HepG2 (cell line): ENCODE data around the gene LMCD1. TPM values are rescaled to one million over a fixed set of nuclear protein-coding genes. Genes with fewer than 3 reads are reported as not detected.
A peak's percentile ranks its signal among the peaks of the same experiment; 100 is the strongest.

Experiments used
- ETV5 ChIP-seq: IDR thresholded peaks from 2 replicates; pipeline ENCODE4 v1.6.1; 2018; ENCODE audit warnings: missing biosample characterization, missing genetic modification reagents, inconsistent platforms, borderline replicate concordance
- MATR3 ChIP-seq: sonication (generic); formaldehyde crosslinking; IDR thresholded peaks from 2 replicates; pipeline ENCODE4 v1.4.0; 2020; ENCODE audit warnings: missing genetic modification reagents
- ONECUT2 ChIP-seq: sonication (generic); formaldehyde crosslinking; IDR thresholded peaks from 2 replicates; pipeline ENCODE4 v1.4.0; 2020; ENCODE audit warnings: missing genetic modification reagents
- RBAK ChIP-seq: sonication (generic); formaldehyde crosslinking; IDR thresholded peaks from 2 replicates; pipeline ENCODE4 v1.5.1; 2020; ENCODE audit warnings: mild to moderate bottlenecking, missing genetic modification reagents
- RXRA ChIP-seq: sonication (generic); formaldehyde crosslinking; IDR thresholded peaks from 2 replicates; pipeline ENCODE4 v1.5.1; 2020; ENCODE audit warnings: missing genetic modification reagents
- SMAD3 ChIP-seq: sonication (generic); formaldehyde crosslinking; IDR thresholded peaks from 2 replicates; pipeline ENCODE4 v1.4.0; 2020; ENCODE audit warnings: missing genetic modification reagents
- ZFP41 ChIP-seq: sonication (generic); formaldehyde crosslinking; IDR thresholded peaks from 2 replicates; pipeline ENCODE4 v1.4.0; 2020; ENCODE audit warnings: mild to moderate bottlenecking, missing genetic modification reagents, borderline replicate concordance
- ZNF512B ChIP-seq: sonication (generic); formaldehyde crosslinking; IDR thresholded peaks from 2 replicates; pipeline ENCODE4 v1.5.1; 2020; ENCODE audit warnings: missing genetic modification reagents, mild to moderate bottlenecking, borderline replicate concordance
- ZNF543 ChIP-seq: sonication (generic); formaldehyde crosslinking; IDR thresholded peaks from 2 replicates; pipeline ENCODE4 v1.4.0; 2020; ENCODE audit warnings: mild to moderate bottlenecking, missing genetic modification reagents
- polyA plus RNA-seq, 8 experiments: library from polyadenylated mRNA; depleted of rRNA in 3 of 8; stranded (reverse) in 7 of 8; unstranded in 1 of 8; fragments of >200 nt; fragmentation: Illumina TruSeq in 4 of 8; extraction: Trizol in 4 of 8; gene quantifications; 2 replicates each; pipeline versions ENCODE4 v1.2.1 to v1.2.3, GENCODE V29; 2011 to 2016; ENCODE audit warnings: low read depth in 4 of 8, missing spikeins in 1 of 8, mixed read lengths in 1 of 8; ENCODE audit not compliant: insufficient read depth in 1 of 8
- total RNA-seq, 5 experiments: library from RNA; depleted of rRNA; stranded (reverse); fragments of >200 nt; fragmentation: Illumina TruSeq; extraction: Trizol; gene quantifications; 2 replicates each; pipeline ENCODE4 v1.2.3, GENCODE V29; 2016; ENCODE audit warnings: low read depth in 1 of 5
- TF ChIP-seq, protein P1 (sequence below): sonication (generic); formaldehyde crosslinking; IDR thresholded peaks from 2 replicates; pipeline ENCODE4 v1.4.0; 2020; ENCODE audit warnings: mild to moderate bottlenecking, missing genetic modification reagents
- TF ChIP-seq, protein P2 (sequence below): sonication (generic); formaldehyde crosslinking; IDR thresholded peaks from 2 replicates; pipeline ENCODE4 v1.8.0; 2023; ENCODE audit warnings: mild to moderate bottlenecking, missing genetic modification reagents

The LMCD1 gene
- total and polyA plus RNA-seq, 2 of the 13 experiments (the other 11 are each of a cell fraction or from before 2014, with no cell fraction given) = 6.2 to 7.1 TPM

DNA sequence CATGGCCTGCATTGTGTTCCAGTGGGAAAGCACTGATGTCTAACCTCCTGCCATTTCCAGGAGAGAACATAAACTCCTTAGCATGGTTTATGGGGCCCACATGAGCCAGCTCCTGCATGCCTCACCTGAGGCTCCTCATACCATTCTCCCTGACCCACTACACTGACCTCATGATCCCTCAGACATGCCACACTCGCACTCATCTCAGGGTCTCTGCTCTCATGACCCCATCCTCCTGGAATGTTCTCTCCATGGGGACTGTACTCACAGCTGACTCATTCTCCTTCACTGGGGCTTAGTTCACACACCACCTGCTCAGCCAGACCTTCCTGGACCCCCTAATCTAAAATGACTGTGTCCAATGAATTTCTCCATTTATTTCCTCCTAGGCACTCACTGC lies 4.0 kb upstream of the LMCD1 start (continued):
- TF ChIP-seq ZNF512B (CRISPR knock-in tag) (no peak), ZFP41 (no peak), RBAK (CRISPR knock-in tag) (no peak), SMAD3 (CRISPR knock-in tag) (no peak), ETV5 (no peak), RXRA (CRISPR knock-in tag) (peak; percentile 54; the same call in 1 of the 2 replicates), MATR3 (CRISPR knock-in tag) (no peak), ONECUT2 (CRISPR knock-in tag) (no peak), ZNF543 (CRISPR knock-in tag) (no peak)
- TF ChIP-seq, protein P1, sequence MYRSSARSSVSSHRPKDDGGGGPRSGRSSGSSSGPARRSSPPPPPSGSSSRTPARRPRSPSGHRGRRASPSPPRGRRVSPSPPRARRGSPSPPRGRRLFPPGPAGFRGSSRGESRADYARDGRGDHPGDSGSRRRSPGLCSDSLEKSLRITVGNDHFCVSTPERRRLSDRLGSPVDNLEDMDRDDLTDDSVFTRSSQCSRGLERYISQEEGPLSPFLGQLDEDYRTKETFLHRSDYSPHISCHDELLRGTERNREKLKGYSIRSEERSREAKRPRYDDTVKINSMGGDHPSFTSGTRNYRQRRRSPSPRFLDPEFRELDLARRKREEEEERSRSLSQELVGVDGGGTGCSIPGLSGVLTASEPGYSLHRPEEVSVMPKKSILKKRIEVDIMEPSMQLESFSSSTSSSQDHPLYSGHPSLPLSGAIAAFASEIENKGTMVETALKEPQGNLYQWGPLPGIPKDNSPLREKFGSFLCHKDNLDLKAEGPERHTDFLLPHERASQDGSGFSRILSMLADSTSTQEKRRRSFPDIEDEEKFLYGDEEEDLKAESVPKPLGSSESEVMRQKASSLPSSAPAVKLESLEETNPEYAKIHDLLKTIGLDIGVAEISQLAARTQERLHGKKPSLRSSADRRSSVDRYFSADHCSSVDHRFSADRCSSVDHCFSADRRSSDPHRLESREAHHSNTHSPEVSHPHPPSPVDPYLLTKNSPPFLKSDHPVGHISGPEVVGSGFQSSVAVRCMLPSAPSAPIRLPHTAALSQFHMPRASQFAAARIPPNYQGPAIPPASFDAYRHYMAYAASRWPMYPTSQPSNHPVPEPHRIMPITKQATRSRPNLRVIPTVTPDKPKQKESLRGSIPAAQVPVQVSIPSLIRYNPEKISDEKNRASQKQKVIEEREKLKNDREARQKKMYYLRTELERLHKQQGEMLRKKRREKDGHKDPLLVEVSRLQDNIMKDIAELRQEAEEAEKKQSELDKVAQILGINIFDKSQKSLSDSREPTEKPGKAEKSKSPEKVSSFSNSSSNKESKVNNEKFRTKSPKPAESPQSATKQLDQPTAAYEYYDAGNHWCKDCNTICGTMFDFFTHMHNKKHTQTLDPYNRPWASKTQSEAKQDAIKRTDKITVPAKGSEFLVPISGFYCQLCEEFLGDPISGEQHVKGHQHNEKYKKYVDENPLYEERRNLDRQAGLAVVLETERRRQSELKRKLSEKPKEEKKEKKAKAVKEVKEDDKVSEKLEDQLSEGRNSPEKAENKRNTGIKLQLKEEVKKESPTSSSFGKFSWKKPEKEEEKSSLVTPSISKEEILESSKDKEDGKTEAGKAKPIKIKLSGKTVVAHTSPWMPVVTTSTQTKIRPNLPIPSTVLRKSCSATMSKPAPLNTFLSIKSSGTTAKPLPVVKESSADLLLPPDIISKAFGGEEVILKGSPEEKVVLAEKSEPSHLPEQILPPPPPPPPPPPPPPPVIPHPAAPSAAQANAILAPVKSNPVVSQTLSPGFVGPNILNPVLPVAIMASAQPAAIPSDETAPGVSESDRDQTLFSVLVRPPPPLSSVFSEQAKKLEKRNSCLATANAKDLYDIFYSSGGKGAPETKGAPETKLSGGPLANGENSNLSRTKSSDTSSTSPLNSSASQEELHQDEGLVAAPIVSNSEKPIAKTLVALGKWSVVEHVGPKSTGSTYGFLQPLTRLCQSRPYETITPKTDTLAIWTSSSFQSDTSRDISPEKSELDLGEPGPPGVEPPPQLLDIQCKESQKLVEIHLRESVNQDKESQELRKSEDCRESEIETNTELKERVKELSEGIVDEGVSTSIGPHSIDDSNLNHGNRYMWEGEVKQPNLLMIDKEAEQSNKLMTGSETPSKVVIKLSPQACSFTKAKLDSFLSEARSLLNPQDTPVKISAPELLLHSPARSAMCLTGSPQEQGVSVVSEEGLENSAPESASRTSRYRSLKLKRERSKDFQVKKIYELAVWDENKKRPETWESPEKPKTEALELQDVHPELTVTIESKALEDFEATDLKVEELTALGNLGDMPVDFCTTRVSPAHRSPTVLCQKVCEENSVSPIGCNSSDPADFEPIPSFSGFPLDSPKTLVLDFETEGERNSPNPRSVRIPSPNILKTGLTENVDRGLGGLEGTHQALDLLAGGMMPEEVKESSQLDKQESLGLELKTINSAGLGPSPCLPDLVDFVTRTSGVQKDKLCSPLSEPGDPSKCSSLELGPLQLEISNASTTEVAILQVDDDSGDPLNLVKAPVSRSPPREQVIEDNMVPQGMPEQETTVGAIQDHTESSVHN (CRISPR knock-in tag) = no peak
- TF ChIP-seq, protein P2, sequence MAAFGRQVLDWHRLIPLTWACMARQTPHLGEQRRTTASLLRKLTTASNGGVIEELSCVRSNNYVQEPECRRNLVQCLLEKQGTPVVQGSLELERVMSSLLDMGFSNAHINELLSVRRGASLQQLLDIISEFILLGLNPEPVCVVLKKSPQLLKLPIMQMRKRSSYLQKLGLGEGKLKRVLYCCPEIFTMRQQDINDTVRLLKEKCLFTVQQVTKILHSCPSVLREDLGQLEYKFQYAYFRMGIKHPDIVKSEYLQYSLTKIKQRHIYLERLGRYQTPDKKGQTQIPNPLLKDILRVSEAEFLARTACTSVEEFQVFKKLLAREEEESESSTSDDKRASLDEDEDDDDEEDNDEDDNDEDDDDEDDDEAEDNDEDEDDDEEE = no peak
